HepG2 (cell line): ENCODE results near the gene WTAP.
A peak's percentile ranks its signal among the peaks of the same experiment; 100 is the strongest.

Experiments
- IKZF1 ChIP-seq: fragments of 450-650 bp; IDR thresholded peaks from 2 replicates; pipeline ENCODE4 v1.7.1; 2016
- MIER3 ChIP-seq: IDR thresholded peaks from 2 replicates; pipeline ENCODE4 v1.6.1; 2016; ENCODE audit warnings: missing compliant biosample characterization, borderline replicate concordance
- RXRA ChIP-seq: sonication (generic); formaldehyde crosslinking; IDR thresholded peaks from 2 replicates; pipeline ENCODE4 v1.5.1; 2020; ENCODE audit warnings: missing genetic modification reagents

- no peak; the same call in 1 of the 2 replicates for TF ChIP-seq RXRA
- peak; percentile 59; the same call in 1 of the 2 replicates for TF ChIP-seq MIER3
- no peak for TF ChIP-seq IKZF1
Observed at GRCh38 chr6:159693894-159694545, 33.3 kb upstream of the WTAP start.
